ENCODE measurements around the gene CSE1L.

DNA sequence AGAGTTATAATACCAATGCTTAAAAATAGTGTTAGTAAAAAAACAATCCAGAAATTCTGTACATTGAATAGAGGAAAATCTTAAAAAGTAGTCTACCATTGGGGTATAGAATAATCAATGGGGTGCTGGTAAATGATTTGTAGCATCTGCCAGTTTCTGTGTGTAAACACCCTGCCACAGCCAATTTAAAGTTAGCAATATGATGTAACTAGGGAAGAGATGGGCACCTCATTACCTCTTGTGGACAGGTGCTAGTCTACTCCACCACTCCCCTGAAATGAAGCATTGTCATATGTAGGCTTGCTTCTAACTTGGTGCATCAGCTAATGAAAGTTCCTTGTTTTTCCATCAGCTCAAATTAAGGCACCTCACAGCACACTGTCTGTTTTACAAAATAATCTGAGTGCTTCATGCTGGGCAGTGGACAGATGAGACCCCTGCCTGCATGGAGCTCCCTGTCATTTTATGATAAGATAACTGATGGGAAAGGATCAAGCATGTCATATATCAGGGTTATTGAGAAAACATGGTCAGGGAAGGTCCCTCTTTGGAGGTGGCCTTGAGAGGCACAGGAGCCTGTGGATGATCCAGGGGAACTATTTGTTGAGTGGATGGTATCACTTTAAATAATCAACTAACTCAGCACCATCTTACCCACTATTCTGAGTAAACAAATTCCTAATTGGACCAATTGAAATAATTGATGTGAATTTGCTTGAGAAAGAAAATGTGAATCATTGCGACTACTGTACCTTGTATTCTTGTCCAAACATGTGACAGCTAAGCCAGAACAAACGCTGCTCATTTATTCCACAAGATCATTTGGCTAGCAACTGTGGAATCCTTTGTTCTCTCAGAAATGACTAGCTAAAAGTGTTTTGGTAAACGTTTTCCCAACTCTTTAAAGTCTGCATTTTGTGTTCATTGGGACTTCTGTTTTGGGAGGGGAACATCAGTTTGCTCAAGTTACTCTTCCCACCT, 45.9 kb upstream of the CSE1L start:
- no peak for TF ChIP-seq POLR2A (IDR thresholded peaks at IDR 0.05)
- TF ChIP-seq, protein P1, sequence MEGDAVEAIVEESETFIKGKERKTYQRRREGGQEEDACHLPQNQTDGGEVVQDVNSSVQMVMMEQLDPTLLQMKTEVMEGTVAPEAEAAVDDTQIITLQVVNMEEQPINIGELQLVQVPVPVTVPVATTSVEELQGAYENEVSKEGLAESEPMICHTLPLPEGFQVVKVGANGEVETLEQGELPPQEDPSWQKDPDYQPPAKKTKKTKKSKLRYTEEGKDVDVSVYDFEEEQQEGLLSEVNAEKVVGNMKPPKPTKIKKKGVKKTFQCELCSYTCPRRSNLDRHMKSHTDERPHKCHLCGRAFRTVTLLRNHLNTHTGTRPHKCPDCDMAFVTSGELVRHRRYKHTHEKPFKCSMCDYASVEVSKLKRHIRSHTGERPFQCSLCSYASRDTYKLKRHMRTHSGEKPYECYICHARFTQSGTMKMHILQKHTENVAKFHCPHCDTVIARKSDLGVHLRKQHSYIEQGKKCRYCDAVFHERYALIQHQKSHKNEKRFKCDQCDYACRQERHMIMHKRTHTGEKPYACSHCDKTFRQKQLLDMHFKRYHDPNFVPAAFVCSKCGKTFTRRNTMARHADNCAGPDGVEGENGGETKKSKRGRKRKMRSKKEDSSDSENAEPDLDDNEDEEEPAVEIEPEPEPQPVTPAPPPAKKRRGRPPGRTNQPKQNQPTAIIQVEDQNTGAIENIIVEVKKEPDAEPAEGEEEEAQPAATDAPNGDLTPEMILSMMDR (IDR thresholded peaks at IDR 0.05), result no peak

Measured in testis (tissue), 2 donors.